HepG2 (cell line): ENCODE data around the gene ACSS2. TPM values are rescaled to one million over a fixed set of nuclear protein-coding genes. Genes with fewer than 3 reads are reported as not detected.

Experiments
- CHCHD3 ChIP-seq: sonication (generic); formaldehyde crosslinking; IDR thresholded peaks from 2 replicates; pipeline ENCODE4 v1.8.0; 2022; ENCODE audit warnings: mild to moderate bottlenecking, missing genetic modification reagents, moderate library complexity
- DNMT1 ChIP-seq: sonication (generic); formaldehyde crosslinking; IDR thresholded peaks from 2 replicates; pipeline ENCODE4 v1.5.1; 2020; ENCODE audit warnings: mild to moderate bottlenecking, missing genetic modification reagents
- GPN1 ChIP-seq: sonication (generic); formaldehyde crosslinking; IDR thresholded peaks from 2 replicates; pipeline ENCODE4 v1.5.1; 2020; ENCODE audit warnings: missing genetic modification reagents, borderline replicate concordance
- HES4 ChIP-seq: sonication (generic); formaldehyde crosslinking; IDR thresholded peaks from 2 replicates; pipeline ENCODE4 v1.9.0; 2021; ENCODE audit warnings: mild to moderate bottlenecking, missing genetic modification reagents, borderline replicate concordance
- HIVEP1 ChIP-seq: sonication (generic); formaldehyde crosslinking; IDR thresholded peaks from 2 replicates; pipeline ENCODE4 v1.4.0; 2020; ENCODE audit warnings: mild to moderate bottlenecking, missing genetic modification reagents
- IKZF4 ChIP-seq: sonication (generic); formaldehyde crosslinking; IDR thresholded peaks from 2 replicates; pipeline ENCODE4 v1.5.1; 2020; ENCODE audit warnings: borderline replicate concordance, mild to moderate bottlenecking, low read depth, missing genetic modification reagents; ENCODE audit errors: not compliant biosample characterization
- IRX3 ChIP-seq: sonication (generic); formaldehyde crosslinking; IDR thresholded peaks from 2 replicates; pipeline ENCODE4 v1.8.1; 2023; ENCODE audit warnings: mild to moderate bottlenecking, low read depth, missing genetic modification reagents, borderline replicate concordance
- KLF16 ChIP-seq, 2 experiments: sonication (generic) in 1 of 2; formaldehyde crosslinking in 1 of 2; IDR thresholded peaks; 2 replicates each; pipeline versions ENCODE4 v1.6.1 to v1.8.0; 2016 to 2023; ENCODE audit warnings: missing genetic modification reagents in 2 of 2, missing compliant biosample characterization in 1 of 2
- PITX1 ChIP-seq: sonication (generic); formaldehyde crosslinking; IDR thresholded peaks from 2 replicates; pipeline ENCODE4 v1.5.1; 2020; ENCODE audit warnings: mild to moderate bottlenecking, missing genetic modification reagents
- RBAK ChIP-seq: sonication (generic); formaldehyde crosslinking; IDR thresholded peaks from 2 replicates; pipeline ENCODE4 v1.5.1; 2020; ENCODE audit warnings: mild to moderate bottlenecking, missing genetic modification reagents
- RFXAP ChIP-seq: sonication (generic); formaldehyde crosslinking; IDR thresholded peaks from 2 replicates; pipeline ENCODE4 v1.4.0; 2020; ENCODE audit warnings: missing genetic modification reagents, borderline replicate concordance
- SNRNP70 ChIP-seq: fragments of 200-400 bp; formaldehyde crosslinking; IDR thresholded peaks from 2 replicates; pipeline ENCODE4 v1.6.1; 2017; ENCODE audit warnings: mild to moderate bottlenecking, low read depth, low read length, moderate library complexity
- YEATS2 ChIP-seq: sonication (generic); formaldehyde crosslinking; IDR thresholded peaks from 2 replicates; pipeline ENCODE4 v1.4.0; 2020; ENCODE audit warnings: missing genetic modification reagents, borderline replicate concordance
- ZFP1 ChIP-seq: IDR thresholded peaks from 2 replicates; pipeline ENCODE4 v1.6.1; 2016
- ZFP37 ChIP-seq: sonication (generic); formaldehyde crosslinking; IDR thresholded peaks from 2 replicates; pipeline ENCODE4 v1.4.0; 2020; ENCODE audit warnings: missing genetic modification reagents, borderline replicate concordance
- ZNF20 ChIP-seq: sonication (generic); formaldehyde crosslinking; IDR thresholded peaks from 2 replicates; pipeline ENCODE4 v1.4.0; 2020; ENCODE audit warnings: mild to moderate bottlenecking, moderate library complexity, missing genetic modification reagents
- ZNF251 ChIP-seq: sonication (generic); formaldehyde crosslinking; IDR thresholded peaks from 2 replicates; pipeline ENCODE4 v1.9.0; 2021; ENCODE audit warnings: mild to moderate bottlenecking, missing genetic modification reagents
- ZNF337 ChIP-seq: sonication (generic); formaldehyde crosslinking; IDR thresholded peaks from 2 replicates; pipeline ENCODE4 v1.5.1; 2020; ENCODE audit warnings: missing genetic modification reagents, low read depth, mild to moderate bottlenecking, borderline replicate concordance
- ZNF501 ChIP-seq: sonication (generic); formaldehyde crosslinking; IDR thresholded peaks from 2 replicates; pipeline ENCODE4 v1.5.1; 2020; ENCODE audit warnings: mild to moderate bottlenecking, moderate library complexity, missing genetic modification reagents
- ZNF713 ChIP-seq: sonication (generic); formaldehyde crosslinking; IDR thresholded peaks from 2 replicates; pipeline ENCODE4 v1.4.0; 2020; ENCODE audit warnings: mild to moderate bottlenecking, missing genetic modification reagents
- ZNF790 ChIP-seq: sonication (generic); formaldehyde crosslinking; IDR thresholded peaks from 2 replicates; pipeline ENCODE4 v1.8.0; 2022; ENCODE audit warnings: missing genetic modification reagents, mild to moderate bottlenecking, borderline replicate concordance
- ZZZ3 ChIP-seq: sonication (generic); formaldehyde crosslinking; IDR thresholded peaks from 2 replicates; pipeline ENCODE4 v1.4.0; 2020; ENCODE audit warnings: missing genetic modification reagents, mild to moderate bottlenecking, borderline replicate concordance
- polyA plus RNA-seq, 8 experiments: library from polyadenylated mRNA; depleted of rRNA in 3 of 8; stranded (reverse) in 7 of 8; unstranded in 1 of 8; fragments of >200 nt; fragmentation: Illumina TruSeq in 4 of 8; extraction: Trizol in 4 of 8; gene quantifications; 2 replicates each; pipeline versions ENCODE4 v1.2.1 to v1.2.3, GENCODE V29; 2011 to 2016; ENCODE audit warnings: low read depth in 4 of 8, missing spikeins in 1 of 8, mixed read lengths in 1 of 8; ENCODE audit not compliant: insufficient read depth in 1 of 8
- total RNA-seq, 5 experiments: library from RNA; depleted of rRNA; stranded (reverse); fragments of >200 nt; fragmentation: Illumina TruSeq; extraction: Trizol; gene quantifications; 2 replicates each; pipeline ENCODE4 v1.2.3, GENCODE V29; 2016; ENCODE audit warnings: low read depth in 1 of 5
- TF ChIP-seq, protein P1 (sequence below): sonication (generic); formaldehyde crosslinking; IDR thresholded peaks from 2 replicates; pipeline ENCODE4 v1.4.0; 2020; ENCODE audit warnings: missing genetic modification reagents, borderline replicate concordance
- TF ChIP-seq, protein P2 (sequence below): sonication (generic); formaldehyde crosslinking; IDR thresholded peaks from 2 replicates; pipeline ENCODE4 v1.4.0; 2020; ENCODE audit warnings: missing genetic modification reagents
- TF ChIP-seq, protein P3 (sequence below): sonication (generic); formaldehyde crosslinking; IDR thresholded peaks from 2 replicates; pipeline ENCODE4 v1.5.1; 2020; ENCODE audit warnings: missing genetic modification reagents, mild to moderate bottlenecking, borderline replicate concordance
- TF ChIP-seq, protein P4 (sequence below): sonication (generic); formaldehyde crosslinking; IDR thresholded peaks from 2 replicates; pipeline ENCODE4 v1.5.0; 2020; ENCODE audit warnings: mild to moderate bottlenecking, low read depth, missing genetic modification reagents, borderline replicate concordance

The ACSS2 gene
- total and polyA plus RNA-seq, 2 of the 13 experiments (the other 11 are each of a cell fraction or from before 2014, with no cell fraction given), result 72.8 to 89.7 TPM

DNA sequence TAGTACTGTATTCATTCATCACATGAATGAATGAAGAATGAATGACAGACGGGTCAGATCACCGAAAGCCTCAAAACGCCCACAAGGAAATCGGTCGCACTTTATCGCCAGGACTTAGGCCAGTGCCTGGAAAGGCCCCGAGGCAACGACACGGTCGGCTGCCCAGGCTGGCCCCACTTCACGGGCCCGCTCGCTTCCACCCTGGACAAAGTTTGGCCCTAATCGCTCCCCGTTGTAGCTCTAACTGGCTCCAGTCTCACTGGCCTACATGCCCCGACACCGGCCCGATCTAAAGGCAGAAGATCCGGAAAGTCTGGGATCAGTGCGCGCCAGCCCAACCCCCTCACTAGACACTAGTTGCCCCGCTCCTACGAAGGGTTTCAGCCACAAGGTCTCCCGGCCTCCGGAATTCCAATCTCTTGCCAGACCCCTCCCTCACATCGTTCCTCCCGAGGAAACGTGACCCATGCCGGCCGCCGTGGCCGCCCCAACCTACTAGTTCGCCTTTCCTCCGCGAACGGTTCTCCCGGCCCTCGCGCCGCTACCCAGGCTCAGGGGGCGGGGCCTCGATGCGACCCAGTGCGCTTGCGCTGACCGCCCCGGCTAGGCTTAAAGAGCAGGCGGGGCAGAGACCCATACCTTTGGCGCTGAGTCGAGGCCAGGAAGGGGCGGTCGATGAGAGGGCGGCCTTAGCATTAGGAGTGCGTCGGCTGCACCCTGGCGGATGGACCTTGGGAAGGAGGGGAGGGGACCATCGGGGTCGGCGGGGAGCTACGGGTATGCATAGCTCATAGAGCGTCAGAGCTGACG lies 79.0 kb downstream of the ACSS2 start, which contains the start of the genes GSS and MYH7B (continued):
- TF ChIP-seq ZNF713 (no peak), PITX1 (CRISPR knock-in tag) (peak; percentile 89), IRX3 (CRISPR knock-in tag) (peak; percentile 40; the same call in 1 of the 2 replicates), GPN1 (CRISPR knock-in tag) (0 out of 2 replicates have a peak, but pooled peaks have one; percentile 20), HIVEP1 (CRISPR knock-in tag) (peak; percentile 96), CHCHD3 (CRISPR knock-in tag) (peak; percentile 87), ZZZ3 (CRISPR knock-in tag) (peak; percentile 95), ZNF251 (CRISPR knock-in tag) (no peak; the same call in 1 of the 2 replicates), RFXAP (CRISPR knock-in tag) (peak; percentile 82; the same call in 1 of the 2 replicates), SNRNP70 (no peak), ZFP1 (CRISPR knock-in tag) (no peak; the same call in 1 of the 2 replicates), ZFP37 (CRISPR knock-in tag) (peak; percentile 48), IKZF4 (CRISPR knock-in tag) (peak; percentile 95), KLF16 (CRISPR knock-in tag; IDR thresholded peaks at IDR 0.05) (peak in 1 of 2 experiments; percentile 93; a peak in 2 of 4 replicates), RBAK (peak; percentile 64; the same call in 1 of the 2 replicates), ZNF20 (CRISPR knock-in tag) (peak; percentile 83), HES4 (CRISPR knock-in tag) (peak; percentile 60), YEATS2 (CRISPR knock-in tag) (peak; percentile 95; the same call in 1 of the 2 replicates), ZNF501 (peak; percentile 99), ZNF337 (CRISPR knock-in tag) (peak; percentile 99; the same call in 1 of the 2 replicates), ZNF790 (CRISPR knock-in tag) (peak; percentile 87; the same call in 1 of the 2 replicates), DNMT1 (no peak)
- TF ChIP-seq, protein P1, sequence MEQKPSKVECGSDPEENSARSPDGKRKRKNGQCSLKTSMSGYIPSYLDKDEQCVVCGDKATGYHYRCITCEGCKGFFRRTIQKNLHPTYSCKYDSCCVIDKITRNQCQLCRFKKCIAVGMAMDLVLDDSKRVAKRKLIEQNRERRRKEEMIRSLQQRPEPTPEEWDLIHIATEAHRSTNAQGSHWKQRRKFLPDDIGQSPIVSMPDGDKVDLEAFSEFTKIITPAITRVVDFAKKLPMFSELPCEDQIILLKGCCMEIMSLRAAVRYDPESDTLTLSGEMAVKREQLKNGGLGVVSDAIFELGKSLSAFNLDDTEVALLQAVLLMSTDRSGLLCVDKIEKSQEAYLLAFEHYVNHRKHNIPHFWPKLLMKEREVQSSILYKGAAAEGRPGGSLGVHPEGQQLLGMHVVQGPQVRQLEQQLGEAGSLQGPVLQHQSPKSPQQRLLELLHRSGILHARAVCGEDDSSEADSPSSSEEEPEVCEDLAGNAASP (CRISPR knock-in tag), result peak; percentile 73
- TF ChIP-seq, protein P2, sequence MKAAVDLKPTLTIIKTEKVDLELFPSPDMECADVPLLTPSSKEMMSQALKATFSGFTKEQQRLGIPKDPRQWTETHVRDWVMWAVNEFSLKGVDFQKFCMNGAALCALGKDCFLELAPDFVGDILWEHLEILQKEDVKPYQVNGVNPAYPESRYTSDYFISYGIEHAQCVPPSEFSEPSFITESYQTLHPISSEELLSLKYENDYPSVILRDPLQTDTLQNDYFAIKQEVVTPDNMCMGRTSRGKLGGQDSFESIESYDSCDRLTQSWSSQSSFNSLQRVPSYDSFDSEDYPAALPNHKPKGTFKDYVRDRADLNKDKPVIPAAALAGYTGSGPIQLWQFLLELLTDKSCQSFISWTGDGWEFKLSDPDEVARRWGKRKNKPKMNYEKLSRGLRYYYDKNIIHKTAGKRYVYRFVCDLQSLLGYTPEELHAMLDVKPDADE (CRISPR knock-in tag), result 0 out of 2 replicates have a peak, but pooled peaks have one; percentile 66
- TF ChIP-seq, protein P3, sequence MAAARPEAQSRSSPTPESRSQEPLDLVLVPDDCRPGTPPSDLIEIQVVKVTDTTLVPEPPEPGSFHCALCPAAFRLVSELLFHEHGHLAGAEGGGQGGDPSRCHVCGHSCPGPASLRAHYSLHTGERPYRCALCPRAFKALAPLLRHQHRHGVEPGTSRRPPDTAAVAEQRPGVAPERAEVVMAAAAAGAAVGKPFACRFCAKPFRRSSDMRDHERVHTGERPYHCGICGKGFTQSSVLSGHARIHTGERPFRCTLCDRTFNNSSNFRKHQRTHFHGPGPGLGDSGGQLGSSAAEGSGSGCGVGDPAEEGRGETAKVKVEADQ, result peak; percentile 97
- TF ChIP-seq, protein P4, sequence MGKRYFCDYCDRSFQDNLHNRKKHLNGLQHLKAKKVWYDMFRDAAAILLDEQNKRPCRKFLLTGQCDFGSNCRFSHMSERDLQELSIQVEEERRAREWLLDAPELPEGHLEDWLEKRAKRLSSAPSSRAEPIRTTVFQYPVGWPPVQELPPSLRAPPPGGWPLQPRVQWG (CRISPR knock-in tag), result no peak
